Neural cell (in vitro differentiated cells): ENCODE measurements around the gene HS3ST1. TPM values are rescaled to one million over a fixed set of nuclear protein-coding genes. Genes with fewer than 3 reads are reported as not detected.

Source experiments
- H2AFZ ChIP-seq: fragments of 200-600, 300-800 bp; sonication (generic), shearing (Covaris generic); 2 replicates; pipeline ENCODE4 v1.6.0; 2014; ENCODE audit warnings: low read depth, mild to moderate bottlenecking, antibody characterized with exemption, low read length, moderate library complexity
- H3F3A ChIP-seq: fragments of 200-600 bp; shearing (Covaris generic); 2 replicates; pipeline ENCODE4 v1.6.1; 2016; ENCODE audit warnings: mild to moderate bottlenecking, moderate library complexity, mixed read lengths, antibody characterized with exemption, low read length; ENCODE audit not compliant: insufficient read depth, poor library complexity, severe bottlenecking
- H3K27ac ChIP-seq: fragments of 200-600, 300-800 bp; sonication (generic), shearing (Covaris generic); 2 replicates; pipeline ENCODE4 v1.5.1; 2014; ENCODE audit warnings: mild to moderate bottlenecking, low read length, moderate library complexity
- H3K27me3 ChIP-seq: fragments of 300-800, 200-600 bp; sonication (generic), shearing (Covaris generic); 2 replicates; pipeline ENCODE4 v1.6.0; 2014; ENCODE audit warnings: mild to moderate bottlenecking, low read depth, low read length, moderate library complexity; ENCODE audit not compliant: insufficient read depth
- H3K36me3 ChIP-seq: fragments of 300-800, 200-600 bp; sonication (generic), shearing (Covaris generic); 2 replicates; pipeline ENCODE4 v1.5.1; 2014; ENCODE audit warnings: mild to moderate bottlenecking, antibody characterized with exemption, low read length, moderate library complexity; ENCODE audit not compliant: insufficient read depth
- H3K4me2 ChIP-seq: fragments of 300-800, 200-600 bp; sonication (generic), shearing (Covaris generic); 2 replicates; pipeline ENCODE4 v1.6.0; 2014; ENCODE audit warnings: mild to moderate bottlenecking, low read length
- H3K4me3 ChIP-seq: fragments of 300-800, 200-600 bp; sonication (generic), shearing (Covaris generic); 2 replicates; pipeline ENCODE4 v1.5.1; 2014; ENCODE audit warnings: mild to moderate bottlenecking, low read length, moderate library complexity
- H3K79me2 ChIP-seq: fragments of 200-600 bp; shearing (Covaris generic); replicated peaks from 2 replicates; pipeline ENCODE4 v1.6.0; 2014; ENCODE audit warnings: mild to moderate bottlenecking, low read length, moderate library complexity; ENCODE audit not compliant: insufficient read depth
- H3K9ac ChIP-seq: fragments of 300-800, 200-600 bp; sonication (generic), shearing (Covaris generic); 2 replicates; pipeline ENCODE4 v1.6.1; 2016; ENCODE audit warnings: mild to moderate bottlenecking, low read length, mixed read lengths
- H3K9me2 ChIP-seq: fragments of 200-600 bp; shearing (Covaris generic); 2 replicates; pipeline ENCODE4 v1.6.1; 2016; ENCODE audit warnings: mild to moderate bottlenecking, low read length, mixed read lengths; ENCODE audit not compliant: insufficient read depth
- H3K9me3 ChIP-seq: fragments of 200-600, 300-800 bp; sonication (generic), shearing (Covaris generic); 2 replicates; pipeline ENCODE4 v1.6.1; 2016; ENCODE audit warnings: mild to moderate bottlenecking, mixed run types, low read length, moderate library complexity, mixed read lengths
- H4K20me1 ChIP-seq: fragments of 200-600 bp; shearing (Covaris generic); 2 replicates; pipeline ENCODE4 v1.6.1; 2016; ENCODE audit warnings: mild to moderate bottlenecking, mixed run types; ENCODE audit not compliant: insufficient read depth
- CTCF ChIP-seq: fragments of 450-650 bp; IDR thresholded peaks from 2 replicates; pipeline ENCODE4 v1.5.1; 2014; ENCODE audit warnings: antibody characterized with exemption, mild to moderate bottlenecking, moderate library complexity; ENCODE audit not compliant: poor library complexity, severe bottlenecking
- EP300 ChIP-seq: fragments of 450-650 bp; conservative IDR thresholded peaks from 2 replicates; pipeline ENCODE4 v1.6.1; 2014; ENCODE audit warnings: antibody characterized with exemption, mild to moderate bottlenecking, moderate library complexity; ENCODE audit not compliant: poor library complexity, severe bottlenecking
- EZH2 ChIP-seq: fragments of 200-600, 300-800 bp; shearing (Covaris generic), sonication (generic); IDR thresholded peaks from 2 replicates; pipeline ENCODE4 v1.6.1; 2014; ENCODE audit warnings: antibody characterized with exemption, low read length, borderline replicate concordance, mild to moderate bottlenecking; ENCODE audit not compliant: insufficient read depth, poor library complexity, severe bottlenecking
- MXI1 ChIP-seq: fragments of 450-650 bp; conservative IDR thresholded peaks from 2 replicates; pipeline ENCODE4 v1.6.1; 2014; ENCODE audit warnings: antibody characterized with exemption, mild to moderate bottlenecking; ENCODE audit not compliant: poor library complexity, severe bottlenecking
- POLR2AphosphoS5 ChIP-seq: IDR thresholded peaks from 2 replicates; pipeline ENCODE4 v1.6.1; 2012
- RAD21 ChIP-seq: fragments of 450-650 bp; conservative IDR thresholded peaks from 2 replicates; pipeline ENCODE4 v1.6.1; 2014; ENCODE audit warnings: antibody characterized with exemption, mild to moderate bottlenecking, moderate library complexity
- REST ChIP-seq: IDR thresholded peaks from 2 replicates; pipeline ENCODE4 v1.6.1; 2012; ENCODE audit warnings: borderline replicate concordance
- SMC3 ChIP-seq: fragments of 450-650 bp; conservative IDR thresholded peaks from 2 replicates; pipeline ENCODE4 v1.6.1; 2014; ENCODE audit warnings: antibody characterized with exemption, mild to moderate bottlenecking, moderate library complexity; ENCODE audit not compliant: poor library complexity
- TAF1 ChIP-seq: IDR thresholded peaks from 2 replicates; pipeline ENCODE4 v1.6.1; 2012; ENCODE audit warnings: low read depth
- polyA plus RNA-seq: library from polyadenylated mRNA; depleted of rRNA; stranded (reverse); fragments of >200 nt; gene quantifications from 2 replicates; pipeline ENCODE4 v1.2.3, GENCODE V29; 2014

Gene HS3ST1
- polyA plus RNA-seq, 1 donor from 2014 or later = 0.35 TPM

GRCh38 chr4:11470438-11471045, 41.8 kb upstream of the HS3ST1 start:
- TF ChIP-seq CTCF (no peak), SMC3 (no peak), REST (no peak), MXI1 (no peak), POLR2AphosphoS5 (no peak), TAF1 (no peak), RAD21 (no peak), EP300 (no peak)
- H3K4me3 ChIP-seq = no peak overlapping the region
- no peaks in the 10 kb centered on the region for H3K27me3 ChIP-seq
- H3K9me2 ChIP-seq = no peaks in the 10 kb centered on the region
- no peaks in the 10 kb centered on the region for H3K36me3 ChIP-seq
- H3K4me2 ChIP-seq = no peak overlapping the region
- H4K20me1 ChIP-seq = no peaks in the 10 kb centered on the region
- H2AFZ ChIP-seq = no peak overlapping the region
- H3K79me2 ChIP-seq = no peaks in the 10 kb centered on the region
- no peaks in the 10 kb centered on the region for H3F3A ChIP-seq
- no peak overlapping the region for H3K9ac ChIP-seq
- H3K9me3 ChIP-seq = no peaks in the 10 kb centered on the region
- H3K27ac ChIP-seq = no peak overlapping the region

GRCh38 chr4:11469650-11470437, 41.1 kb upstream of the HS3ST1 start:
- Histone ChIP-seq H3K79me2 (no peaks in the 10 kb centered on the region), H3K36me3 (no peaks in the 10 kb centered on the region), H3K4me3 (no peak overlapping the region), H3K27ac (no peak overlapping the region), H3F3A (no peaks in the 10 kb centered on the region), H4K20me1 (no peaks in the 10 kb centered on the region), H3K27me3 (no peaks in the 10 kb centered on the region), H3K9me3 (no peaks in the 10 kb centered on the region), H3K9me2 (no peaks in the 10 kb centered on the region), H3K4me2 (no peak overlapping the region), H3K9ac (no peak overlapping the region), H2AFZ (no peak overlapping the region)
- no peak for TF ChIP-seq EP300
- TF ChIP-seq SMC3 = no peak
- TF ChIP-seq RAD21 = no peak
- no peak for TF ChIP-seq MXI1
- no peak for TF ChIP-seq POLR2AphosphoS5
- TF ChIP-seq REST = no peak
- TF ChIP-seq CTCF = no peak
- TF ChIP-seq EZH2 = no peak
- TF ChIP-seq TAF1 = no peak
